GM19467 (cell line): Measurements from ENCODE around the gene TMEM47.

Experiments
- ATAC-seq: cut with Tn5 transposase; IDR thresholded peaks from one replicate; pipeline ENCODE4 v1.9.1; 2021; ENCODE audit warnings: mild to moderate bottlenecking, moderate library complexity; ENCODE audit not compliant: unreplicated experiment

TMEM47 gene

GRCh38 chrX:34586346-34586911 is 70.7 kb downstream of the TMEM47 start:
- no peak for ATAC-seq

DNA sequence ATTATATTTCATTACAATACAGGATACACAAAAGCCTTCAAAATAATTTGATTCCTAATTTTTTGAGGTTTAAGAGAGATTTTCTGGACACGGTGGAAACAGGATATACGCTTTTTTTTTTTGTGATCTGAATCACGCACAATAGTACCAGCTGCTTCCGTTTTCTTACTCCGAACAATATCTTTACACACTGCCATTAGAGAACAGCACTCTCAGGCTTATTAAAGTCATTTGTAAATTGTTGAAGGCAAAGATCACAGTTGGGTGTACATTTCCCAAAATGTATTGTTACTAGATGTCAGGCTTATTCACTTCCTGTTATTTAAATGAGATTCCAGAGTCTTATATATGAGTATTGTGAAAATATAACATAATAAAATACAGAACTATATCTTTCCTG is 71.5 kb downstream of the TMEM47 start:
- ATAC-seq, result no peak

GRCh38 chrX:34584781-34585180 is 72.3 kb downstream of the TMEM47 start:
- no peak for ATAC-seq

GRCh38 chrX:34580069-34580468 is 77.0 kb downstream of the TMEM47 start:
- no peak for ATAC-seq

DNA sequence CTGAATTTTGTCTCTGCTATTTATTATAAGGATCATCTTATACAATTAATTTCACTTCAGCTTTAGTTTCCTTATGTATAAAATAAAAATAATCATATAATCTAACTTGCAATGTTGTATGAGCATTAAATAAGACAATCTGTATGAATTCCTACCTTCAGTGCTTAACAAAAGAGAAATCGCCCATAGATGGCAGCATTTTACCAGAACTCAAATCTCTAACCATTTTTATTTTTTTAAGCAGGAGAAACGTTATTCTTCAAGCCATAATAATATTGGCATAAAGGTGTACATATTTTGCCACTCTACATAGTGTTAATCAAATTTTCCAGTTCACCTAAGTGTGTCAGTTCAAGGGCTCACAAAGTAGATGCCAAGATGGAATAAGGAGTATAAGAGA is 78.8 kb downstream of the TMEM47 start:
- no peak for ATAC-seq
